AG10803 (cell line): Measurements from ENCODE around the gene HAGH.

ENCODE experiments used
- DNase-seq: peaks from one replicate; pipeline ENCODE4 v3.0.0; 2010; ENCODE audit warnings: low read depth
- H3K4me3 ChIP-seq: 2 replicates; pipeline ENCODE4 v1.5.1; 2011; ENCODE audit warnings: mild to moderate bottlenecking, low read length, control low read depth
- TF ChIP-seq, protein P1 (sequence below): conservative IDR thresholded peaks from 2 replicates; pipeline ENCODE4 v1.5.1; 2011; ENCODE audit warnings: mild to moderate bottlenecking, low read length, control low read depth, inconsistent platforms

The HAGH gene

DNA sequence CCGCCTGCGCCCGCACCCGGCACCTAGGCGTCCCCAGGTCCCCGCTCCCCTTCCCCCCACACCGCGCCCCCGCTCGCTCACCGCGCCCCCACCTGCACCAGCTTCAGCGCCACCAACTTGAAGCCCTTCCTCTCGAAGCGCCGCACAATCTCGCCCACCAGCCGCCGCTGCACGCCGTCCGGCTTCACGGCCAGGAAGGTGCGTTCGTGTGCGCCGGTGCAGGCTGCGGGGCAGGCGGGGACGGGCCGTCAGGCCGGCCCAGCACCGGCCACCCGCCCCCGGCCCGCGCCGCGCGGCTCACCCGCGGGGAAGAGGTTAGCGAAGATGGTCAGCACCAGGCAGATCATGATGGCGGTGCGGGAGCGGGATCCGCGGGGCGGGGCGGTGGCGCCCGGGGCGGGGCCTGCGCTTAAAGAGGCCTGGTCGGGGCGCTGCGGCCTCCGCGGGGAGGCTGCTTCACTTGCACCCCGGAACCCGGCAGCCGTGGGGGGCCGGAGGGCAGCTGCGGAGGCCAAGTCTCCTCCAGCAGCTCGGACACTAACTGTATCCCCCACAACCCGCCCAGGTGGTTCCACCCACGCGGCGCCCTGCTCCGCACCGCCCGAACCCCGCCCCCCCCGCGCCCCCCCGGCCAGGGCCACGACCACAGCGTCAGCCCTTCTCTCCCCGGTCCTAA lies 55.3 kb downstream of the HAGH start, which contains the start of gene NME3:
Gene NME3 (minus strand): TSS at position 356 of the 676 bp plus-strand sequence. CDS start 9 bp downstream, at position 347.
- DNase-seq, result peak; percentile 54
- peak within 1 kb of the TSS; percentile 76 for H3K4me3 ChIP-seq
- TF ChIP-seq, protein P1, sequence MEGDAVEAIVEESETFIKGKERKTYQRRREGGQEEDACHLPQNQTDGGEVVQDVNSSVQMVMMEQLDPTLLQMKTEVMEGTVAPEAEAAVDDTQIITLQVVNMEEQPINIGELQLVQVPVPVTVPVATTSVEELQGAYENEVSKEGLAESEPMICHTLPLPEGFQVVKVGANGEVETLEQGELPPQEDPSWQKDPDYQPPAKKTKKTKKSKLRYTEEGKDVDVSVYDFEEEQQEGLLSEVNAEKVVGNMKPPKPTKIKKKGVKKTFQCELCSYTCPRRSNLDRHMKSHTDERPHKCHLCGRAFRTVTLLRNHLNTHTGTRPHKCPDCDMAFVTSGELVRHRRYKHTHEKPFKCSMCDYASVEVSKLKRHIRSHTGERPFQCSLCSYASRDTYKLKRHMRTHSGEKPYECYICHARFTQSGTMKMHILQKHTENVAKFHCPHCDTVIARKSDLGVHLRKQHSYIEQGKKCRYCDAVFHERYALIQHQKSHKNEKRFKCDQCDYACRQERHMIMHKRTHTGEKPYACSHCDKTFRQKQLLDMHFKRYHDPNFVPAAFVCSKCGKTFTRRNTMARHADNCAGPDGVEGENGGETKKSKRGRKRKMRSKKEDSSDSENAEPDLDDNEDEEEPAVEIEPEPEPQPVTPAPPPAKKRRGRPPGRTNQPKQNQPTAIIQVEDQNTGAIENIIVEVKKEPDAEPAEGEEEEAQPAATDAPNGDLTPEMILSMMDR, result no peak

DNA sequence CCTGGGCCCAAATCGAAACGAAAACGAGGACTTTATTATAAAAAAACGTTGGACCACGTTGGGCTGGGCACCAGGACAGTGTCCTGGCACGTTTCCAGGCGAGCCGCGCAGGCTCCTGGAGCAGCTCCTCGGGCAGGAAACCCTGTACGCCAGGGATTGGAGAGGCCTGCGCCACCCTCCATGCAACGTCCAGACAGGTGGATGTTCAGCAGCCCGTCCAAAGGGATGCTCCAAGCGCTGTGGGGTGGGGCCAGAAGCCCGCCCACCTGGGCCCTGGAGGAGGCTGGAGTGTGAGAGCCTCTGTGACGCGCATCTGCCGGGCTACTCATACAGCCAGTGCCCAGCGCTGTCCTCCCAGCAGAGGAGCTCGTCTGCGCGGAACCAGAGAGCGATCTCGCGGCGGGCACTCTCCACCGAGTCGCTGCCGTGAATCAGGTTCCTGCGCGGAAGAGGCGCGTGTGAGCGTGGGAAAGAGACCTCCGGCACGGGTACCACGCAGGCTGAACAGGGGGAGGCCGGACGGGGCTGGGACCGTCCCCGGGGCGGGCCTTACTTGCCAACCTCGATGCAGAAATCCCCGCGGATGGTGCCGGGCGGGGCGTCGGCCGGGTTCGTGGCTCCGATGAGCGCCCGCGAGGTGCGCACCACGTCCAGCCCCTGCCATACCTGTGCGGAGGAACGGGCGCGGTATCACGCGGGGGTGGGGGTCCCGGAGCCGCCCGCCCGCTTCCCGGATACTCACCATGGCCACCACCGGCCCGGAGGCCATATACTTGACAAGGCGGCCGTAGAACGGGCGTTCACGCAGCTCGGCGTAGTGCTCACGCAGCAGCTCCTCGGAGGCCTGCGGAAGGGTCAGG lies 56.1 kb downstream of the HAGH start:
- TF ChIP-seq, protein P1, result 0 out of 2 replicates have a peak, but pooled peaks have one; percentile 1
- peak overlapping the region; percentile 76 for H3K4me3 ChIP-seq
- peak; percentile 51 for DNase-seq

DNA sequence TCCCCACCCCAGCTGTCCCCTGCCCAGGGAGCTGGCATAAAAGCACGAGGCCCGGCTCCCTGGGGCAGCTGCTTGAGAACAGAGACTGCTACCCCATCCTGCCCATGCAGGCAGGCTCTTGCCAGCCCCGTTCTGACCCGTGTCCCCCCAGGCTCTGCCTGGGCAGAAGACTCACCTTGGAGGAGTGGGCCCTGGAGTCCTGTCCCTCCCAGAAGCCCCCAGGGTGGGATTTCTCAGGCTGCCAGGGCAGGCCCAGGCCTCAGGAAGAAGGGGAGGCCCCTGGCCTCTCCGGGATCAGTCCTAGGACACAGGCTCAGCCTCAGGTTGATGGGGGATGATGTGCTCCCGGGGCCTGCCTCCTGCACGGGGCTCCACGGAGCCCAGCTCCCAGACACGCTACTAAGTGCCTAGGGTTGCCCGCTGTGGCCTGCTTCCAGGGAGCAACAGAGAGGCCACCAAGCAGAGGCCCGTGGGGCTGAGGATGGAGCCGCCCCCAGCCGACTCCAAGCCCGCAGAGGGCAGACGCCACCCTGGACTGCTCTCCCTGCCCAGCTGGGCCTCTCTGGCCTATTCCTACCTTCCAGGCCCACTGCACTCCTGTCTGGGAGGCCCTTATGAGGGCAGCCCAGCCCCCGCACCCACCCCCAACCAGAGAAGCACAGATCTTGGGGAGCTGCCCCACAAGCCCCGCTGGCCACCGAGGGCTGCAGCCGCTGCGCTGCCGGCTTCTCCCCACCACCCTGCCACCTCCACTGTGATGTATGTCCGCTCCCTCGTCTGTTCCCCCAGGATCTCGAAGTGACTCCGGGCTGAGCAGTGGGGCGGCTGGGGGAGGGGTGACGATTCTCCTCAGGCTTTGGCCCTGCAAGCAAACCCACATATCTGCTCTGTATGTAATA lies 57.0 kb downstream of the HAGH start:
- H3K4me3 ChIP-seq, result no peak overlapping the region
- no peak for DNase-seq
- TF ChIP-seq, protein P1, result no peak

DNA sequence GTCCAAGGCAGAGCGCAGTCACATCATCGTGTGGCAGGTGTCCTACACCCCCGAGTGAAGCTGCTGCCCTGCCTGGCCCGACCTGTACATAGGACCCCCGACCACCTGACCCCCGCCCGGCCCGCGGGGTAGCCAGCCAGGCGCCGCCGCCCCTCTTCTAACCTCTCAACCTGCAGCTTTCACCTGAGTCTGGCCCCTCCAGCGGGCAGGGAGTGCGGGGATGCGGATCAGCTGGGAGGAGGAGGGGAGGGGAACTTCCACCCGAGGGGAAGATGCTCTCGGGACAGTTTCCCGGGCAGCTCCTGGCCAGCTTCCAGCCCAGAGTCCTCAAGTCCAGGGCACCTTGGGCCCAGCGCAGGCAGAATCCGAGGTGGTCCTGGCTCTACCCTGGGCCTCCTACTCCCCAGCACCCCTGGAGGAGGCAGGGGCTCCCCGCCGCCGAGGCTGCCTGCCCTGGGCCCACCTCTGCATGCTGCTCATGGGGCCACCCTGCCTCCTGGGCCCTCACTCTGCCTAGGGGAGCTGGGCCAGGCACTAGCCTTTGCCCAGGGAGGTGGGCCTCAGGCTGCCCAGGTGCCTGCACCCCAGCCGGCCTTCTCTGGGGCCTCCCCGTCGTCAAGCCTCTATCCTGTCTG lies 57.7 kb downstream of the HAGH start:
- H3K4me3 ChIP-seq, result no peak overlapping the region
- TF ChIP-seq, protein P1, result no peak
- DNase-seq, result no peak

DNA sequence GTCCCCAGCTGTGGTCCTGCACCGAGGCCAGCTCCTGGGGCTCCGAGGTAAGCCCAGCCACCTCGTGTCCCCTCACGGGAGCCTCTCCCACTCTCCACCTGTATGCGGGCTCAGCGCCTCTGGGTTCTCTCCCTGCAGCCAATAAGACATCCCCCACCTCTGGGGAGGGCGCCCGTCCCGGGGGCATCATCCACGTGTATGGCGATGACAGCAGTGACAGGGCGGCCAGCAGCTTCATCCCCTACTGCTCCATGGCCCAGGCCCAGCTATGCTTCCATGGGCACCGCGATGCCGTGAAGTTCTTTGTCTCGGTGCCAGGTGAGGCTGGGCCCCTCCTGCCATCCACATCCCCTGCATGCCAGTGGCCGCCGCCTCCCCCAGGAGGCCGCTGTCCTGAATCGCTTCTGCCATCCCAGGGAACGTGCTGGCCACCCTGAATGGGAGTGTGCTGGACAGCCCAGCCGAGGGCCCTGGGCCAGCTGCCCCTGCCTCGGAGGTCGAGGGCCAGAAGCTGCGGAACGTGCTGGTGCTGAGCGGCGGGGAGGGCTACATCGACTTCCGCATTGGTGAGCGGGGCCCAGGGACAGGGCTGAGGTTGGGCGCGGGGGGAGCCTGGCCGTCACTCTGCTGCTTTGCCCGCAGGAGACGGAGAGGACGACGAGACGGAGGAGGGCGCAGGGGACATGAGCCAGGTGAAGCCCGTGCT lies 58.4 kb downstream of the HAGH start:
- TF ChIP-seq, protein P1, result no peak
- no peak overlapping the region for H3K4me3 ChIP-seq
- no peak for DNase-seq
